Measurements from ENCODE around the gene WWOX. TPM values are rescaled to one million over a fixed set of nuclear protein-coding genes. Genes with fewer than 3 reads are reported as not detected.

The WWOX gene
- total and polyA plus RNA-seq, 2 of the 13 experiments (the other 11 are each of a cell fraction or from before 2014, with no cell fraction given): 9.1 to 37.4 TPM

GRCh38 chr16:78718141-78718540, 618.7 kb downstream of the WWOX start (continued):
- no peak for TF ChIP-seq FOXA1 (IDR thresholded peaks at IDR 0.05)
- no peak for TF ChIP-seq FOXA1 (CRISPR knock-in tag; IDR thresholded peaks at IDR 0.05)
- TF ChIP-seq ATF4 (CRISPR knock-in tag; IDR thresholded peaks at IDR 0.05): no peak
- TF ChIP-seq ZNF674 (CRISPR knock-in tag; IDR thresholded peaks at IDR 0.05; ENCODE audit: low read depth): no peak
- no peak for TF ChIP-seq CBX2 (IDR thresholded peaks at IDR 0.05; ENCODE audit: low read depth, low read length)
- TF ChIP-seq CBX2 (CRISPR knock-in tag; IDR thresholded peaks at IDR 0.05; ENCODE audit: low read depth): no peak
- TF ChIP-seq SRSF1 (optimal IDR thresholded peaks at IDR 0.05; ENCODE audit: low read depth, low read length): no peak
- no peak for TF ChIP-seq SMYD3 (CRISPR knock-in tag; IDR thresholded peaks at IDR 0.05)
- TF ChIP-seq ZNF720 (CRISPR knock-in tag; IDR thresholded peaks at IDR 0.05): no peak
- no peak for TF ChIP-seq MEIS2 (CRISPR knock-in tag; IDR thresholded peaks at IDR 0.05)
- TF ChIP-seq FIP1L1 (IDR thresholded peaks at IDR 0.05; ENCODE audit: borderline replicate concordance, insufficient read depth, low read depth, low read length): no peak
- TF ChIP-seq RARG (CRISPR knock-in tag; IDR thresholded peaks at IDR 0.05; ENCODE audit: low read depth): no peak

GRCh38 chr16:78720416-78720815, 621.0 kb downstream of the WWOX start:
- Histone ChIP-seq H3K9ac (ENCODE audit: insufficient read depth, low read depth, low read length) (no peak overlapping the region), H3K4me2 (ENCODE audit: low read depth, low read length) (no peak overlapping the region), H3K27ac (ENCODE audit: extremely low read length, insufficient read depth, low read length) (no peak overlapping the region), H2AFZ (ENCODE audit: low read length) (no peak overlapping the region), H3K27me3 (ENCODE audit: control insufficient read depth in 1 of 2, insufficient read depth in 2 of 2, low read length in 2 of 2) (no peaks in the 10 kb centered on the region), H3K79me2 (ENCODE audit: insufficient read depth, low read length) (no peaks in the 10 kb centered on the region), H3K9me3 (ENCODE audit: low read length) (no peaks in the 10 kb centered on the region), H3K4me3 (replicated peaks in 1 of 3; ENCODE audit: insufficient read depth in 1 of 3, low read depth in 2 of 3, low read length in 3 of 3) (no peak overlapping the region), H3K36me3 (replicated peaks in 1 of 2; ENCODE audit: control insufficient read depth in 1 of 2, insufficient read depth in 2 of 2, low read length in 2 of 2) (no peaks in the 10 kb centered on the region), H3K4me1 (ENCODE audit: insufficient read depth, low read length) (no peaks in the 10 kb centered on the region), H4K20me1 (ENCODE audit: insufficient read depth, low read length) (no peaks in the 10 kb centered on the region)
- BruUV-seq (replicated peaks): no TSS peak
- CTCF ChIA-PET (ENCODE audit: low intra/inter-chr PET ratio, low total read pairs): no interaction called here
- intact Hi-C loops (cut with micrococcal nuclease; ENCODE audit: unreplicated experiment): no loop called here
- POLR2A ChIA-PET: no interaction called here
- in situ Hi-C loops (cut with HindIII; ENCODE audit: extremely low pct_ligation_motif_present, low pct_unique_long_range_greater_than_20kb): no loop called here
- DNase-seq (ENCODE audit: low spot score) (no peak), FAIRE-seq (no peak), ATAC-seq (no peak)
- TF ChIP-seq NFATC3 (CRISPR knock-in tag; IDR thresholded peaks at IDR 0.05) (no peak), HOXA3 (CRISPR knock-in tag; IDR thresholded peaks at IDR 0.05) (no peak), ZNF772 (CRISPR knock-in tag; IDR thresholded peaks at IDR 0.05) (no peak), NR1H2 (CRISPR knock-in tag; IDR thresholded peaks at IDR 0.05; ENCODE audit: borderline replicate concordance, low read depth) (no peak), JUNB (CRISPR knock-in tag; IDR thresholded peaks at IDR 0.05; ENCODE audit: borderline replicate concordance) (no peak), ZNF589 (CRISPR knock-in tag; conservative IDR thresholded peaks at IDR 0.05) (no peak), ZBTB14 (CRISPR knock-in tag; IDR thresholded peaks at IDR 0.05) (no peak), XBP1 (CRISPR knock-in tag; IDR thresholded peaks at IDR 0.05) (no peak), ZSCAN12 (CRISPR knock-in tag; IDR thresholded peaks at IDR 0.05) (no peak)
- whole genome bisulfite sequencing (ENCODE audit: low lambda C conversion rate): 68% methylated on average over 3 of the region's 3 CpGs
